HEK293 (cell line): ENCODE results near the gene GCAT.

Experiments
- CTCF ChIA-PET: fragments of 350-600 bp; formaldehyde crosslinking; extraction: SDS; loops from one replicate; lab custom pipeline; 2021; ENCODE audit warnings: antibody characterized with exemption; lab: Yijun Ruan, JAX
- POLR2A ChIA-PET: fragments of 300-600 bp; formaldehyde crosslinking; extraction: SDS; loops from one replicate; lab custom pipeline; 2020; ENCODE audit warnings: antibody characterized with exemption, inconsistent platforms; lab: Yijun Ruan, JAX
- H3K27ac ChIP-seq: fragments of 200-500 bp; sonication (Bioruptor generic); 2 replicates; pipeline ENCODE4 v1.5.1; 2014; ENCODE audit warnings: low read depth, low read length, control low read depth, inconsistent platforms; ENCODE audit errors: extremely low read depth
- H3K36me3 ChIP-seq, 2 experiments: fragments of 200-500 bp in 1 of 2; sonication (Bioruptor generic) in 1 of 2; 1 replicate in 1 of 2; 2 replicates in 1 of 2; pipeline ENCODE4 v1.5.1; 2014 to 2017; ENCODE audit warnings: inconsistent platforms in 2 of 2, low read length in 2 of 2; ENCODE audit not compliant: control insufficient read depth in 2 of 2, insufficient read depth in 1 of 2
- H3K4me1 ChIP-seq: fragments of 200-500 bp; sonication (Bioruptor generic); 2 replicates; pipeline ENCODE4 v1.5.1; 2014; ENCODE audit warnings: mild to moderate bottlenecking, low read length, inconsistent platforms; ENCODE audit not compliant: control insufficient read depth, insufficient read depth
- H3K4me3 ChIP-seq: 2 replicates; pipeline ENCODE4 v1.5.1; 2011; ENCODE audit warnings: low read depth, mild to moderate bottlenecking, control low read depth, low read length, moderate library complexity
- H3K9me3 ChIP-seq: fragments of 200-500 bp; sonication (Bioruptor generic); 2 replicates; pipeline ENCODE4 v1.5.1; 2014; ENCODE audit warnings: low read depth, low read length, inconsistent platforms; ENCODE audit not compliant: control insufficient read depth, insufficient read depth
- MYNN ChIP-seq: fragments of 450-650 bp; formaldehyde crosslinking; IDR thresholded peaks from 2 replicates; pipeline ENCODE4 v1.5.1; 2016; ENCODE audit warnings: missing biosample characterization, missing genetic modification characterization, borderline replicate concordance
- REPIN1 ChIP-seq: fragments of 450-650 bp; formaldehyde crosslinking; IDR thresholded peaks from 2 replicates; pipeline ENCODE4 v1.5.1; 2017; ENCODE audit warnings: missing biosample characterization, missing genetic modification characterization, low read depth
- SP3 ChIP-seq: fragments of 450-650 bp; formaldehyde crosslinking; IDR thresholded peaks from 2 replicates; pipeline ENCODE4 v1.5.1; 2016; ENCODE audit warnings: missing biosample characterization, missing genetic modification characterization
- ZNF19 ChIP-seq: fragments of 450-650 bp; formaldehyde crosslinking; IDR thresholded peaks from 2 replicates; pipeline ENCODE4; 2016; ENCODE audit warnings: missing biosample characterization, missing genetic modification characterization, low read depth
- ZNF544 ChIP-seq: fragments of 450-650 bp; formaldehyde crosslinking; IDR thresholded peaks from 2 replicates; pipeline ENCODE4 v1.5.0; 2017; ENCODE audit warnings: missing biosample characterization, missing genetic modification characterization
- ZNF571 ChIP-seq: fragments of 450-650 bp; formaldehyde crosslinking; IDR thresholded peaks from 2 replicates; pipeline ENCODE4 v1.5.0; 2017; ENCODE audit warnings: missing biosample characterization, missing genetic modification characterization
- ZNF664 ChIP-seq: fragments of 450-650 bp; formaldehyde crosslinking; IDR thresholded peaks from 2 replicates; pipeline ENCODE4 v1.5.1; 2016; ENCODE audit warnings: missing biosample characterization, missing genetic modification characterization
- ZNF791 ChIP-seq: fragments of 450-650 bp; formaldehyde crosslinking; IDR thresholded peaks from 2 replicates; pipeline ENCODE4 v1.5.1; 2016; ENCODE audit warnings: missing biosample characterization, missing genetic modification characterization
- ZNF792 ChIP-seq: fragments of 450-650 bp; formaldehyde crosslinking; IDR thresholded peaks from 2 replicates; pipeline ENCODE4 v1.5.1; 2016; ENCODE audit warnings: missing biosample characterization, missing genetic modification characterization
- TF ChIP-seq, protein P1 (sequence below): fragments of 450-650 bp; formaldehyde crosslinking; IDR thresholded peaks from 2 replicates; pipeline ENCODE4 v1.5.1; 2016; ENCODE audit warnings: missing biosample characterization, missing genetic modification characterization
- TF ChIP-seq, protein P2 (sequence below): fragments of 450-650 bp; formaldehyde crosslinking; IDR thresholded peaks from 2 replicates; pipeline ENCODE4 v1.5.1; 2016; ENCODE audit warnings: missing biosample characterization, missing genetic modification characterization
- TF ChIP-seq, protein P3 (sequence below): fragments of 450-650 bp; formaldehyde crosslinking; IDR thresholded peaks from 2 replicates; pipeline ENCODE4 v1.5.1; 2017; ENCODE audit warnings: missing biosample characterization, missing genetic modification characterization
- TF ChIP-seq, protein P4 (sequence below): fragments of 450-650 bp; formaldehyde crosslinking; IDR thresholded peaks from 2 replicates; pipeline ENCODE4 v1.5.1; 2016; ENCODE audit warnings: missing biosample characterization, missing genetic modification characterization, borderline replicate concordance

GCAT gene

DNA sequence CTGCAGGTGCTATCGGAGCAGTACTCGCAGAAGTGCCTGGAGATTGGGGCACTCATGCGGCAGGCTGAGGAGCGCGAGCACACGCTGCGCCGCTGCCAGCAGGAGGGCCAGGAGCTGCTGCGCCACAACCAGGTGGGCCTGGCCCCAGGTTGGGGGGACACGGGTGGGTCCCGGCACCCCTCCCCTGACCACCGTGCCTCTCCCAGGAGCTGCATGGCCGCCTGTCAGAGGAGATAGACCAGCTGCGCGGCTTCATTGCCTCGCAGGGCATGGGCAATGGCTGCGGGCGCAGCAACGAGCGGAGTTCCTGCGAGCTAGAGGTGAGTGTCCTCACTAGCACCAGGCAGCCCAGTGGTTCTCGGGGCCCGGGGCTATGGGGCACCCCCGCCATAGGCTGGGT lies 38.7 kb upstream of the GCAT start (continued):
- TF ChIP-seq SP3 (tag by site-specific recombination): no peak

DNA sequence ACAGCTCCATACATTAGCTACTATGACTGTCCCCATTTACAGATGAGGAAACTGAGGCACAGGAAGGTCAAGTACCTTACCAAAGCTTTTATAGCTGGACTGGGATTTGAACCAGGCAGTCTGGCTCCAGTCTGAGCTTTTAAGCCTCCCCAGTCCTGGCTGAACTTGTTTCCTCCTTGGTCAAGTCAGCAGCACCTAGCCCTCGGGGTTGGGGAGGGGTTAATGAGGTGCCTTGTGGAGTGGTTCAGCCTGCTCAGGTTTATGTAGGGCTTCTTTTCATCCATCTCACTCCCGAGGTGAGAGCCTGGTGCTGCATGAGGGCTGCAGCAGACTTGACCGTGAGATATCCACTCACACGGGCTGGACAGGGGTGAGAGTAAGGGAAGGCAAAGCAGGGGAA lies 36.7 kb upstream of the GCAT start:
- ChIA-PET CTCF (no interaction called here), POLR2A (interaction anchor here (1.1 kb wide), 1 partner anchor 8 kb away, joined by 4 read pairs; no protein-coding TSS in a partner anchor)
- no peaks in the 10 kb centered on the region for H3K4me1 ChIP-seq
- H3K36me3 ChIP-seq: peaks cover 6 to 71% of the 10 kb centered on the region in 2 experiments; a peak in 2 of 3 replicates
- H3K9me3 ChIP-seq: no peaks in the 10 kb centered on the region
- no peak overlapping the region for H3K4me3 ChIP-seq
- H3K27ac ChIP-seq: no peak overlapping the region
- TF ChIP-seq ZNF19 (tag by site-specific recombination): no peak
- TF ChIP-seq, protein P1, sequence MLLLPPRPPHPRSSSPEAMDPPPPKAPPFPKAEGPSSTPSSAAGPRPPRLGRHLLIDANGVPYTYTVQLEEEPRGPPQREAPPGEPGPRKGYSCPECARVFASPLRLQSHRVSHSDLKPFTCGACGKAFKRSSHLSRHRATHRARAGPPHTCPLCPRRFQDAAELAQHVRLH: no peak
- TF ChIP-seq ZNF791: no peak
- no peak for TF ChIP-seq ZNF571 (tag by site-specific recombination)
- TF ChIP-seq REPIN1 (tag by site-specific recombination): no peak
- TF ChIP-seq, protein P2, sequence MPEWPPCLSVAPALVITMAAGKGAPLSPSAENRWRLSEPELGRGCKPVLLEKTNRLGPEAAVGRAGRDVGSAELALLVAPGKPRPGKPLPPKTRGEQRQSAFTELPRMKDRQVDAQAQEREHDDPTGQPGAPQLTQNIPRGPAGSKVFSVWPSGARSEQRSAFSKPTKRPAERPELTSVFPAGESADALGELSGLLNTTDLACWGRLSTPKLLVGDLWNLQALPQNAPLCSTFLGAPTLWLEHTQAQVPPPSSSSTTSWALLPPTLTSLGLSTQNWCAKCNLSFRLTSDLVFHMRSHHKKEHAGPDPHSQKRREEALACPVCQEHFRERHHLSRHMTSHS (tag by site-specific recombination): no peak
- TF ChIP-seq MYNN (tag by site-specific recombination): no peak
- TF ChIP-seq ZNF792 (tag by site-specific recombination): no peak

DNA sequence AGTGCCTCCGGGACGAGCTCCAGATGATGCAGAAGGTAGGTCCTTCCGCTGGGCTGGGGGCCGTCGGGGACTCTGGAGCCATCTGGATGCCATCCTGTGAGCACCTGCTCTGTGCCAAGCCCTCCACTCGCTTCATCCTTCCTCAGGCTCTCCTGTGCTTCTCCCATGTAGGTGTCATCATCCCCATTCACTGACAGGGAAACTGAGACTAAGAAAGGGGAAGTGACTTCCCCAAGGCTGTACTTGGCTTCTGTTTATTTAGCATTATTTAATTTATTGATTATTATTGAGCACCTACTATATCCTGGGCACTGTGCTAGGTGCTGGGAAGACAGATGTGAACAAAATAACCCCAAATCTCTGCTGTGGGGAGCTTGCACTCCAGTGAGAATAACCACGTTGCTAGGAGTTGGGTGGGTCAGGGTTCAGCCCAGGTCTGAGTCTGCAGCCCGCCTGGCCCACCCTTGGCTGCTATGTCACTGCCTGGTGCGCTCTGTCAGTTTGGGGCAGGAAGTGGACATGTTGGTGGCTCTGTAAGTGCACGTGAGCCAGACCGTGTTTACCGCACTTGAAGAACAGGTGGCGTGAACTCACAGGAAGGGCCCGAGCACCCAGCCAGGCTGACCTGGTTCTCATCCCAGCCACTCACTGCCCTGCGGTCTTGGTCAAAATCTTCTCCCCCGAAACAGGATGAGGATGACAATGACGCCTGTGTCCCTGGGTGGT lies 35.9 kb upstream of the GCAT start:
- no peaks in the 10 kb centered on the region; the same call in 1 of the 2 replicates for H3K4me1 ChIP-seq
- H3K36me3 ChIP-seq: peaks cover 6 to 67% of the 10 kb centered on the region in 2 experiments; a peak in 2 of 3 replicates
- ChIA-PET CTCF (no interaction called here), POLR2A (interaction anchor here (1.1 kb wide), 1 partner anchor 9 kb away, joined by 4 read pairs; no protein-coding TSS in a partner anchor)
- no peak overlapping the region for H3K4me3 ChIP-seq
- H3K9me3 ChIP-seq: no peaks in the 10 kb centered on the region
- no peak overlapping the region for H3K27ac ChIP-seq
- TF ChIP-seq, protein P3, sequence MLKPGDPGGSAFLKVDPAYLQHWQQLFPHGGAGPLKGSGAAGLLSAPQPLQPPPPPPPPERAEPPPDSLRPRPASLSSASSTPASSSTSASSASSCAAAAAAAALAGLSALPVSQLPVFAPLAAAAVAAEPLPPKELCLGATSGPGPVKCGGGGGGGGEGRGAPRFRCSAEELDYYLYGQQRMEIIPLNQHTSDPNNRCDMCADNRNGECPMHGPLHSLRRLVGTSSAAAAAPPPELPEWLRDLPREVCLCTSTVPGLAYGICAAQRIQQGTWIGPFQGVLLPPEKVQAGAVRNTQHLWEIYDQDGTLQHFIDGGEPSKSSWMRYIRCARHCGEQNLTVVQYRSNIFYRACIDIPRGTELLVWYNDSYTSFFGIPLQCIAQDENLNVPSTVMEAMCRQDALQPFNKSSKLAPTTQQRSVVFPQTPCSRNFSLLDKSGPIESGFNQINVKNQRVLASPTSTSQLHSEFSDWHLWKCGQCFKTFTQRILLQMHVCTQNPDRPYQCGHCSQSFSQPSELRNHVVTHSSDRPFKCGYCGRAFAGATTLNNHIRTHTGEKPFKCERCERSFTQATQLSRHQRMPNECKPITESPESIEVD: no peak
- TF ChIP-seq, protein P4, sequence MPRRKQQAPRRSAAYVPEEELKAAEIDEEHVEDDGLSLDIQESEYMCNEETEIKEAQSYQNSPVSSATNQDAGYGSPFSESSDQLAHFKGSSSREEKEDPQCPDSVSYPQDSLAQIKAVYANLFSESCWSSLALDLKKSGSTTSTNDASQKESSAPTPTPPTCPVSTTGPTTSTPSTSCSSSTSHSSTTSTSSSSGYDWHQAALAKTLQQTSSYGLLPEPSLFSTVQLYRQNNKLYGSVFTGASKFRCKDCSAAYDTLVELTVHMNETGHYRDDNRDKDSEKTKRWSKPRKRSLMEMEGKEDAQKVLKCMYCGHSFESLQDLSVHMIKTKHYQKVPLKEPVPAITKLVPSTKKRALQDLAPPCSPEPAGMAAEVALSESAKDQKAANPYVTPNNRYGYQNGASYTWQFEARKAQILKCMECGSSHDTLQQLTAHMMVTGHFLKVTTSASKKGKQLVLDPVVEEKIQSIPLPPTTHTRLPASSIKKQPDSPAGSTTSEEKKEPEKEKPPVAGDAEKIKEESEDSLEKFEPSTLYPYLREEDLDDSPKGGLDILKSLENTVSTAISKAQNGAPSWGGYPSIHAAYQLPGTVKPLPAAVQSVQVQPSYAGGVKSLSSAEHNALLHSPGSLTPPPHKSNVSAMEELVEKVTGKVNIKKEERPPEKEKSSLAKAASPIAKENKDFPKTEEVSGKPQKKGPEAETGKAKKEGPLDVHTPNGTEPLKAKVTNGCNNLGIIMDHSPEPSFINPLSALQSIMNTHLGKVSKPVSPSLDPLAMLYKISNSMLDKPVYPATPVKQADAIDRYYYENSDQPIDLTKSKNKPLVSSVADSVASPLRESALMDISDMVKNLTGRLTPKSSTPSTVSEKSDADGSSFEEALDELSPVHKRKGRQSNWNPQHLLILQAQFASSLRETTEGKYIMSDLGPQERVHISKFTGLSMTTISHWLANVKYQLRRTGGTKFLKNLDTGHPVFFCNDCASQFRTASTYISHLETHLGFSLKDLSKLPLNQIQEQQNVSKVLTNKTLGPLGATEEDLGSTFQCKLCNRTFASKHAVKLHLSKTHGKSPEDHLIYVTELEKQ (tag by site-specific recombination): no peak
- TF ChIP-seq ZNF664 (peak; percentile 88), ZNF544 (tag by site-specific recombination) (no peak)
